HCT116 (cell line): ENCODE data around the gene CYP46A1. TPM values are rescaled to one million over a fixed set of nuclear protein-coding genes. Genes with fewer than 3 reads are reported as not detected.

Experiments
- ATAC-seq: fragments of 200-7000 bp; cut with Tn5 transposase; 2 replicates; pipeline ENCODE4 v1.9.1; 2020; ENCODE audit warnings: mild to moderate bottlenecking, moderate library complexity
- BruUV-seq: library from RNA; stranded (reverse); fragments of 400-500 nt; replicated peaks from 2 replicates; lab custom pipeline; 2021; lab: Mats Ljungman, UMichigan
- CTCF ChIA-PET: fragments of 300-600 bp; sonication (Branson Sonifier 250); formaldehyde crosslinking; loops from one replicate; lab custom pipeline; 2021; ENCODE audit warnings: antibody characterized with exemption; lab: Charles Lee
- POLR2A ChIA-PET: fragments of 300-600, 350-600 bp; sonication (Branson Sonifier 250); formaldehyde crosslinking; loops from one replicate; lab custom pipeline; 2021; ENCODE audit warnings: antibody characterized with exemption; lab: Charles Lee
- RAD21 ChIA-PET, 2 experiments: fragments of 300-600 bp; sonication (Branson Sonifier 250); formaldehyde crosslinking; loops; one replicate each; lab custom pipeline; 2023; ENCODE audit warnings: low total read pairs in 2 of 2; ENCODE audit not compliant: uncharacterized antibody in 2 of 2, unreplicated experiment in 2 of 2, low non-redundant PET in 1 of 2; lab: Charles Lee
- DNase-seq: peaks from one replicate; pipeline ENCODE4 v3.0.0-alpha.2; 2010; ENCODE audit warnings: low read depth, low spot score
- H2AFZ ChIP-seq: fragments of 200-600 bp; shearing (Covaris generic), sonication (generic); 2 replicates; pipeline ENCODE4 v1.6.1; 2017; ENCODE audit warnings: low read depth, mixed run types, mixed read lengths, antibody characterized with exemption, low read length; ENCODE audit not compliant: poor library complexity, severe bottlenecking
- H3K27ac ChIP-seq: 2 replicates; pipeline ENCODE4 v1.5.1; 2012; ENCODE audit warnings: low read depth, low read length
- H3K27me3 ChIP-seq: fragments of 200-600 bp; sonication (generic); 2 replicates; pipeline ENCODE4 v1.6.1; 2016; ENCODE audit warnings: mixed run types, low read length, mixed read lengths; ENCODE audit not compliant: insufficient read depth
- H3K36me3 ChIP-seq, 2 experiments: fragments of 200-500 bp in 1 of 2; fragments of 200-600 bp in 1 of 2; sonication (Bioruptor generic) in 1 of 2; sonication (generic) in 1 of 2; 2 replicates each; pipeline versions ENCODE4 v1.5.1 to v1.6.1; 2014 to 2016; ENCODE audit warnings: low read length in 2 of 2, inconsistent platforms in 1 of 2, mixed read lengths in 1 of 2, mixed run types in 1 of 2; ENCODE audit not compliant: insufficient read depth in 2 of 2, control insufficient read depth in 1 of 2
- H3K4me1 ChIP-seq, 2 experiments: fragments of 200-600 bp in 1 of 2; sonication (generic) in 1 of 2; 2 replicates each; pipeline versions ENCODE4 v1.5.1 to v1.6.1; 2012 to 2017; ENCODE audit warnings: low read length in 2 of 2, inconsistent platforms in 1 of 2, mild to moderate bottlenecking in 1 of 2, mixed read lengths in 1 of 2, mixed run types in 1 of 2, moderate library complexity in 1 of 2; ENCODE audit not compliant: insufficient read depth in 2 of 2, control insufficient read depth in 1 of 2
- H3K4me2 ChIP-seq: fragments of 200-600 bp; sonication (generic); 2 replicates; pipeline ENCODE4 v1.6.1; 2017; ENCODE audit warnings: mixed run types, low read length, mixed read lengths
- H3K4me3 ChIP-seq, 2 experiments: fragments of 200-600 bp in 1 of 2; sonication (generic) in 1 of 2; replicated peaks in 1 of 2; 2 replicates each; pipeline ENCODE4 v1.5.1; 2011 to 2016; ENCODE audit warnings: low read length in 2 of 2, control low read depth in 1 of 2, low read depth in 1 of 2, mild to moderate bottlenecking in 1 of 2, mixed read lengths in 1 of 2, mixed run types in 1 of 2
- H3K79me2 ChIP-seq: fragments of 200-600 bp; sonication (generic); 2 replicates; pipeline ENCODE4 v1.6.1; 2017; ENCODE audit warnings: mild to moderate bottlenecking, mixed run types, low read length, moderate library complexity, mixed read lengths; ENCODE audit not compliant: insufficient read depth
- H3K9ac ChIP-seq: fragments of 200-600 bp; sonication (generic); 2 replicates; pipeline ENCODE4 v1.6.1; 2016; ENCODE audit warnings: low read length, mixed read lengths
- H3K9me2 ChIP-seq: fragments of 200-600 bp; sonication (generic), shearing (Covaris generic); 2 replicates; pipeline ENCODE4 v1.6.1; 2017; ENCODE audit warnings: mixed run types, mild to moderate bottlenecking, moderate library complexity; ENCODE audit not compliant: insufficient read depth
- H3K9me3 ChIP-seq, 2 experiments: fragments of 200-500 bp in 1 of 2; fragments of 200-600 bp in 1 of 2; sonication (Bioruptor generic) in 1 of 2; sonication (generic) in 1 of 2; 2 replicates each; pipeline ENCODE4 v1.6.1; 2014 to 2017; ENCODE audit warnings: low read length in 2 of 2, mixed read lengths in 2 of 2, inconsistent platforms in 1 of 2, low read depth in 1 of 2, mild to moderate bottlenecking in 1 of 2, mixed run types in 1 of 2, moderate library complexity in 1 of 2; ENCODE audit not compliant: control insufficient read depth in 1 of 2, insufficient read depth in 1 of 2
- H4K20me1 ChIP-seq: fragments of 200-600 bp; sonication (generic), shearing (Covaris generic); 2 replicates; pipeline ENCODE4 v1.6.1; 2017; ENCODE audit warnings: mixed run types, mild to moderate bottlenecking, moderate library complexity; ENCODE audit not compliant: insufficient read depth
- ATF3 ChIP-seq: IDR thresholded peaks from 2 replicates; pipeline ENCODE4 v1.6.1; 2012
- CBX3 ChIP-seq: IDR thresholded peaks from 2 replicates; pipeline ENCODE4 v1.6.1; 2012; ENCODE audit warnings: low read depth
- ELF1 ChIP-seq: IDR thresholded peaks from 2 replicates; pipeline ENCODE4 v1.6.1; 2012; ENCODE audit warnings: low read depth, borderline replicate concordance
- EZH2 ChIP-seq: fragments of 200-600 bp; sonication (generic); IDR thresholded peaks from 2 replicates; pipeline ENCODE4 v1.6.1; 2017; ENCODE audit warnings: antibody characterized with exemption, mixed run types
- EZH2phosphoT487 ChIP-seq: fragments of 200-600 bp; IDR thresholded peaks from 2 replicates; pipeline ENCODE4 v1.6.1; 2018; ENCODE audit warnings: antibody characterized with exemption, borderline replicate concordance
- RAD21 ChIP-seq: IDR thresholded peaks from 2 replicates; pipeline ENCODE4 v1.6.1; 2012; ENCODE audit warnings: low read depth, mild to moderate bottlenecking
- SRF ChIP-seq: IDR thresholded peaks from 2 replicates; pipeline ENCODE4 v1.6.1; 2012; ENCODE audit warnings: low read depth
- TCF7L2 ChIP-seq: IDR thresholded peaks from 2 replicates; pipeline ENCODE4 v1.7.0; 2011; ENCODE audit warnings: borderline replicate concordance, inconsistent platforms; ENCODE audit not compliant: insufficient read depth, insufficient read length; ENCODE audit errors: extremely low read depth
- ZNF274 ChIP-seq: fragments of 200-500 bp; sonication (Bioruptor generic); IDR thresholded peaks from 2 replicates; pipeline ENCODE4 v1.6.1; 2014; ENCODE audit warnings: mild to moderate bottlenecking, low read depth, low read length, inconsistent platforms
- intact Hi-C: fragments of 100-400 bp; cut with micrococcal nuclease; formaldehyde crosslinking; loops from 2 replicates; pipeline ENCODE4 v1.10.0; 2022
- total RNA-seq: library from RNA; stranded (reverse); gene quantifications from one replicate; pipeline ENCODE4 v1.2.1, GENCODE V29; 2021; ENCODE audit not compliant: unreplicated experiment

Gene CYP46A1
- total RNA-seq, 1 experiment from 2014 or later = 0.76 TPM

GRCh38 chr14:99679543-99679942 lies 4.6 kb upstream of the CYP46A1 start:
- H3K9me3 ChIP-seq = peaks cover 0 to 11% of the 10 kb centered on the region in 2 experiments; a peak in 2 of 4 replicates
- H4K20me1 ChIP-seq = no peaks in the 10 kb centered on the region
- H3K27me3 ChIP-seq = no peaks in the 10 kb centered on the region
- DNase-seq = no peak
- no peak overlapping the region for H3K27ac ChIP-seq
- CTCF ChIA-PET = no interaction called here
- TF ChIP-seq ZNF274 (no peak), TCF7L2 (no peak), EZH2phosphoT487 (no peak)
- TF ChIP-seq, all 23 proteins: peak for 0
- H3K4me1 ChIP-seq = peaks cover 0 to 21% of the 10 kb centered on the region in 2 experiments; a peak in 2 of 4 replicates
- no peak overlapping the region for H3K4me2 ChIP-seq
- intact Hi-C loops = no loop called here
- no peak overlapping the region for H3K9ac ChIP-seq
- RAD21 ChIA-PET = no interaction called here
- no peaks in the 10 kb centered on the region for H3K9me2 ChIP-seq
- H3K4me3 ChIP-seq = no peak overlapping the region
- no peaks in the 10 kb centered on the region for H3K36me3 ChIP-seq
- BruUV-seq = no TSS peak
- no peak for ATAC-seq
- H2AFZ ChIP-seq = no peak overlapping the region
- no peaks in the 10 kb centered on the region for H3K79me2 ChIP-seq
- POLR2A ChIA-PET = no interaction called here

- H3K79me2 ChIP-seq = no peaks in the 10 kb centered on the region
- CTCF ChIA-PET = no interaction called here
- no peak overlapping the region for H2AFZ ChIP-seq
- no peak overlapping the region for H3K4me3 ChIP-seq
- no peaks in the 10 kb centered on the region for H3K27me3 ChIP-seq
- peaks cover 0 to 25% of the 10 kb centered on the region in 2 experiments; a peak in 2 of 4 replicates for H3K4me1 ChIP-seq
- POLR2A ChIA-PET = no interaction called here
- H3K4me2 ChIP-seq = no peak overlapping the region
- no peak overlapping the region for H3K9ac ChIP-seq
- ATAC-seq (no peak), DNase-seq (no peak)
- TF ChIP-seq ATF3 (no peak), ELF1 (no peak), RAD21 (no peak), EZH2 (no peak), CBX3 (no peak), SRF (no peak)
- no peaks in the 10 kb centered on the region for H3K9me2 ChIP-seq
- intact Hi-C loops = no loop called here
- no peak overlapping the region for H3K27ac ChIP-seq
- H3K36me3 ChIP-seq = no peaks in the 10 kb centered on the region
- no TSS peak for BruUV-seq
- peaks cover 0 to 11% of the 10 kb centered on the region in 2 experiments; a peak in 2 of 4 replicates for H3K9me3 ChIP-seq
- RAD21 ChIA-PET = no interaction called here
- no peaks in the 10 kb centered on the region for H4K20me1 ChIP-seq
Measured at GRCh38 chr14:99679996-99680395, 4.1 kb upstream of the CYP46A1 start.
